Naive B cell (primary cell): ENCODE data around the gene GRAMD2B. TPM values are rescaled to one million over a fixed set of nuclear protein-coding genes. Genes with fewer than 3 reads are reported as not detected.
"Not testable (repeated sequence)": the region's sequence is repeated elsewhere in the genome, so short reads cannot be mapped to it uniquely, and the experiment has no call there.

Experiments used
- ATAC-seq, 2 donors: fragments of 150-1000 bp; cut with Tn5 transposase; 2 replicates each; pipeline ENCODE4 v1.10.0; 2021; ENCODE audit warnings: low read depth in 2 of 2, mild to moderate bottlenecking in 2 of 2, moderate library complexity in 2 of 2
- DNase-seq: peaks from one replicate; pipeline ENCODE4 v3.0.0; 2022
- H3K27ac Mint-ChIP-seq, 6 donors: one replicate each; pipeline ENCODE4 v1.8.0; 2020 to 2022; ENCODE audit warnings: mild to moderate bottlenecking in 6 of 6, mixed read lengths in 6 of 6, moderate library complexity in 5 of 6, inconsistent platforms in 2 of 6
- H3K27me3 Mint-ChIP-seq, 3 donors: one replicate each; pipeline ENCODE4 v1.8.0; 2021 to 2022; ENCODE audit warnings: mixed read lengths in 3 of 3, mild to moderate bottlenecking in 1 of 3
- H3K36me3 Mint-ChIP-seq, 2 donors: one replicate each; pipeline ENCODE4 v1.8.0; 2020 to 2022; ENCODE audit warnings: mixed read lengths in 2 of 2, inconsistent platforms in 1 of 2, mild to moderate bottlenecking in 1 of 2
- H3K4me1 Mint-ChIP-seq, 3 donors: one replicate each; pipeline ENCODE4 v1.8.0; 2020 to 2022; ENCODE audit warnings: mixed read lengths in 3 of 3, inconsistent platforms in 1 of 3, mild to moderate bottlenecking in 1 of 3, moderate library complexity in 1 of 3
- H3K4me3 Mint-ChIP-seq, 8 donors: one replicate each; pipeline ENCODE4 v1.8.0; 2020 to 2022; ENCODE audit warnings: mild to moderate bottlenecking in 8 of 8, mixed read lengths in 8 of 8, moderate library complexity in 8 of 8, inconsistent platforms in 2 of 8
- H3K9me3 Mint-ChIP-seq, 7 donors: one replicate each; pipeline ENCODE4 v1.8.0; 2020 to 2022; ENCODE audit warnings: mixed read lengths in 7 of 7, mild to moderate bottlenecking in 5 of 7, inconsistent platforms in 2 of 7, moderate library complexity in 1 of 7
- polyA plus RNA-seq, 6 donors: library from polyadenylated mRNA; unstranded; fragments of 300-500 nt; fragmentation: Illumina TruSeq; gene quantifications; one replicate each; pipeline ENCODE4 v1.2.3, GENCODE V29; 2021; ENCODE audit warnings: low read depth in 6 of 6

Gene GRAMD2B
- polyA plus RNA-seq, 6 donors from 2014 or later, result 0.65 to 2.6 (median 1.2) TPM

DNA sequence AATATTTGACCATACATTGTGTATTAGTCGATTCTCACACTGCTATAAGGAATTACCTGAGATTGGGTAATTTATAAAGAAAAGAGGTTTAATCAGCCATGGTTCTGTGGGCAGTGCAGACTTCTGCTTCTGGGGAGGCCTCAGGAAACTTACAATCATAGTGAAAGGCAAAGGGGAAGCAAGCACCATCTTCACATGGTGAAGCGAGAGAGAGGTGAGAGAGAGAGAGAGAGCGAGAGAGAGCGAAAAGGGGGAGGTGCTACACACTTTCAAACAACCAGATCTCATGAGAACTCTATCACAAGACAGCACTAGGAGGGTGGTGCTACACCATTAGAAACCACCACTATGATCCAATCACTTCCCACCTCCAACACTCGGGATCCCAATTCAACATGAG, 4.1 kb upstream of the GRAMD2B start:
- DNase-seq (no peak), ATAC-seq (no peak)
- H3K9me3 Mint-ChIP-seq, result peaks cover 0 to 6% (median 0%) of the 10 kb centered on the region in 7 donors
- H3K27me3 Mint-ChIP-seq, result peaks cover 8 to 22% (median 14%) of the 10 kb centered on the region in 3 donors
- H3K4me3 Mint-ChIP-seq, result peak overlapping the region in 3 of 8 donors; percentile 1 to 75 (median 57)
- H3K4me1 Mint-ChIP-seq, result peaks cover 6 to 11% (median 8%) of the 10 kb centered on the region in 3 donors
- no peaks in the 10 kb centered on the region for H3K36me3 Mint-ChIP-seq
- H3K27ac Mint-ChIP-seq, result peak overlapping the region in 1 of 6 donors; percentile 69

GRCh38 chr5:126428421-126428820, 5.2 kb downstream of the GRAMD2B start:
- no peak for ATAC-seq
- Mint-ChIP-seq H3K36me3 (no peaks in the 10 kb centered on the region), H3K27ac (no peak overlapping the region), H3K27me3 (no peaks in the 10 kb centered on the region), H3K4me3 (no peak overlapping the region), H3K4me1 (peaks cover 4 to 11% (median 10%) of the 10 kb centered on the region in 3 donors), H3K9me3 (no peaks in the 10 kb centered on the region)
- no peak for DNase-seq

DNA sequence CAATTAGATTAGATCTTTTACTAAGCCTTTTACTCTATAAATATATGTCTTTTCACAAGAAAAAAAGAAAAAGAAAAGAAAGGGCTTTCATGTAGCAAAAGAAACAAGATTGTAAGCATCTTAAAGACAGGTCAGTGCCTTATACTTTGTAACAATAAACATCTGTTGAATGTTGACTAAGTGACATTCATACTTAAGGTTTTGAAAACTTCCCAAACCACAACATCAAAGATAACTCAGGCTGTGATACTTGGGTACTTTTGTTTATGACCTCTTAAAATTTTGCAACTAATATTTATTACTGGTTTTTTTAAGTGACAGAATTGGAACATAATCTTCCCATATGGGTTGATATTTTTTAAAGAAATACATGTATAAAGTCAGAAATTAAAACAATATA, 7.4 kb downstream of the GRAMD2B start:
- Mint-ChIP-seq H3K36me3 (no peaks in the 10 kb centered on the region), H3K4me1 (no peaks in the 10 kb centered on the region), H3K27ac (no peak overlapping the region), H3K4me3 (no peak overlapping the region), H3K9me3 (no peaks in the 10 kb centered on the region), H3K27me3 (no peaks in the 10 kb centered on the region)
- ATAC-seq, result no peak
- DNase-seq, result no peak

- no peaks in the 10 kb centered on the region for H3K27me3 Mint-ChIP-seq
- no peaks in the 10 kb centered on the region for H3K4me1 Mint-ChIP-seq
- no peak for DNase-seq
- no peak overlapping the region for H3K4me3 Mint-ChIP-seq
- no peaks in the 10 kb centered on the region for H3K36me3 Mint-ChIP-seq
- no peak for ATAC-seq
- H3K27ac Mint-ChIP-seq, result no peak overlapping the region
- no peaks in the 10 kb centered on the region for H3K9me3 Mint-ChIP-seq
These were observed 10.5 kb downstream of the GRAMD2B start for GRCh38 chr5:126433701-126434100.

DNA sequence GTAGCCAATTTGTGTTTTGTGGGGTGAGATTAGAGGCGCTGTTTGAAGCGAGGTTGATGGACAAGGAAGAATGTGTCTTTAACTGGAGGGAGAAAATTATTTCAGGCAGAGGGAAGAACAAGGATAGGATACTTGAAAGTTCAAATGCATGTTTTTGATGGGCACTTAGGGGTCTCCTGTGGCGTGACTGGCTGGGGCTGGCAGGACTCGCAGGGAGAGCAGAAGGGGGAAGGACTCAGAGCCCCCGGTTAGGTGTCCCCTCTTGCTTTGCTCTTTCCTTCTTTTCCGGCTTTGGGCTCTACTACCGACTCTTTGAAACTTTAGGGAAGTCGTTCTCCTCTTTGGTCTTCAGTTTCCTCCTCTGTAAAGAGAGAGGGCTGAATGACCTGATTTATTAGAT, 12.1 kb downstream of the GRAMD2B start:
- no peak for ATAC-seq
- no peaks in the 10 kb centered on the region for H3K36me3 Mint-ChIP-seq
- no peak overlapping the region for H3K27ac Mint-ChIP-seq

GRCh38 chr5:126435714-126436113, 12.5 kb downstream of the GRAMD2B start:
- ATAC-seq (no peak), DNase-seq (no peak)
- H3K27me3 Mint-ChIP-seq, result no peaks in the 10 kb centered on the region
- no peaks in the 10 kb centered on the region for H3K9me3 Mint-ChIP-seq
- H3K36me3 Mint-ChIP-seq, result no peaks in the 10 kb centered on the region
- H3K4me1 Mint-ChIP-seq, result no peaks in the 10 kb centered on the region
- no peak overlapping the region for H3K4me3 Mint-ChIP-seq
- no peak overlapping the region for H3K27ac Mint-ChIP-seq

More for the DNA sequence above, 12.1 kb downstream of the GRAMD2B start:
- Mint-ChIP-seq H3K4me1 (no peaks in the 10 kb centered on the region), H3K4me3 (no peak overlapping the region), H3K27me3 (no peaks in the 10 kb centered on the region), H3K9me3 (no peaks in the 10 kb centered on the region)
- DNase-seq, result no peak

DNA sequence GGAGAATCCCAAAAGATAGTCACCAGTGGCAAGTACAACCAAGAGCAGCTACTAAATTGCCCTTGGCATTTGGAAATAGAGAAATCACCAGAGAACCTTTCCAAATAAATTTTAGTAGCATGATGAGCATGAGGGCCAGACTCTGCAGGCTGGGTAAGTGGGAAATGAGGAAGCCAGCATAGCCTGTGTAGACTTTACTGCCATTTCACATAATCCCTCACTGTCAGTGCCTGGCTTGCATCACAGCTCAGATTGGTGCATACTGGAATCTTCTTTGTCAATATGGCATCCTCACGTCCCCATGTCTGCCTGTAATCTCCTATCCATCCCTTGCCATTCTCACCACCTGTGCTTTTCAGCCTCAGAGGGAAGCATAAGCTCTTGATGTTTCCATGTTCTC, 14.5 kb downstream of the GRAMD2B start:
- no peaks in the 10 kb centered on the region for H3K4me1 Mint-ChIP-seq
- no peaks in the 10 kb centered on the region for H3K36me3 Mint-ChIP-seq

DNA sequence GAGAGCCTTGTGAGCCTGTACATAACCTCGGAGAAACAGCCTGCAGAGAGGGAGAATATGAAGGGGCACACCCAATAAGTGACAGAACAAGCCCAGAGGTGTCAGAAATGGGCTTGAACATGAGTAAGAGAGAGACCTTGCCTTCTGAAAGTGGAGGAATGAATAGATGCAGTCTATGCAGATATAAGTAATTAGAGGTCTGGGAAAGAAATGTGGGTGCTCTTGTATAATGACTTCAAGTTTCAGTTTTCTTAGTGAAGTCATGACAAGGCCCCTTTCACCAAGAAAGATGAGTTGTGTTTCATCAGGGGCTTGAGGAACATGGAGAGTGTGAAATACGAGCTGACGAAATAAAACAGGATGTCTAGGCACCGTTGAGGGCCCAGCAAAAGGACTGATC, 15.1 kb downstream of the GRAMD2B start:
- Mint-ChIP-seq H3K9me3 (no peaks in the 10 kb centered on the region), H3K4me3 (no peak overlapping the region), H3K36me3 (no peaks in the 10 kb centered on the region), H3K27ac (no peak overlapping the region), H3K27me3 (no peaks in the 10 kb centered on the region), H3K4me1 (no peaks in the 10 kb centered on the region)
- ATAC-seq (no peak), DNase-seq (no peak)

More for the DNA sequence above, 14.5 kb downstream of the GRAMD2B start:
- no peak overlapping the region for H3K27ac Mint-ChIP-seq
- H3K27me3 Mint-ChIP-seq, result no peaks in the 10 kb centered on the region
- H3K9me3 Mint-ChIP-seq, result no peaks in the 10 kb centered on the region
- H3K4me3 Mint-ChIP-seq, result peak overlapping the region in 1 of 8 donors; percentile 22
- ATAC-seq, result no peak
- DNase-seq, result no peak

- no peak overlapping the region for H3K27ac Mint-ChIP-seq
These were observed 15.7 kb downstream of the GRAMD2B start for GRCh38 chr5:126438868-126439267.

DNA sequence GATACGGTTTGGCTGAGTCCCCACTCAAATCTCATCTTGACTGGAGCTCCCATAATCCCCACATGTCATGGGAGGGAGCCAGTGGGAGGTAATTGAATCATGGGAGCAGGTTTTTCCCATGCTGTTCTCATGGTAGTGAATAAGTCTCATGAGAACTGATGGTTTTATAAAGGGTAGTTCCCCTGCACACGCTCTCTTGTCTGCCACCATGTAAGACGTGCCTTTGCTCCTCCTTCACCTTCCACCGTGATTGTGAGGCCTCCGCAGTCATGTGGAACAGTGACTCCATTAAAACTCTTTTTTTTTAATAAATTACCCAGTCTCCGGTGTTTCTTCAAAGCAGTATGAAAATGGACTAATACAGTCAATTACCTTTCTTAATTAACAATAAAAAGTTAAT, 16.5 kb downstream of the GRAMD2B start:
- not testable (repeated sequence) for H3K4me1 Mint-ChIP-seq, H3K4me3 Mint-ChIP-seq, H3K36me3 Mint-ChIP-seq, DNase-seq, ATAC-seq, H3K9me3 Mint-ChIP-seq, H3K27ac Mint-ChIP-seq, H3K27me3 Mint-ChIP-seq

More at GRCh38 chr5:126438868-126439267, 15.7 kb downstream of the GRAMD2B start:
- DNase-seq (no peak), ATAC-seq (no peak)
- Mint-ChIP-seq H3K4me1 (no peaks in the 10 kb centered on the region), H3K27me3 (no peaks in the 10 kb centered on the region), H3K36me3 (no peaks in the 10 kb centered on the region), H3K9me3 (no peaks in the 10 kb centered on the region), H3K4me3 (no peak overlapping the region)

DNA sequence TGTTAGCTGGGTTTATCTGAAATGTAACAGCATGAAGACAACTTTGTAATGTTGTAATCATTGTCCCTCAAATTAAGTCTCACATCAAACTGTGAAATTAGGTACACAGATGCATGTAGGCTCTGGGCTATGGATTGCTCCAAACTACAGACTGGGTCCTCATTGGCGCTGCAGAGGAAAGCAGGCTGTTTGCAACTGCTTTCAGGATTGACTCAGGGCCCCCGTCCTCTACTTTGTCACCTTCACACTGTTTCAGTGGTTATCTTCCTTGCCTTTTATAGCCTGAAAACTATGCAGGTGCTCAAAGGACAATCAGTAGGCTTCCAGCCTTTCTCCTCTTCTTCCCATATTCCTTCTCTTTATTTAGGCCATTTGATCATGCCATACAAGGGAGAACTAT, 18.0 kb downstream of the GRAMD2B start:
- Mint-ChIP-seq H3K4me1 (no peaks in the 10 kb centered on the region), H3K4me3 (no peak overlapping the region), H3K27me3 (no peaks in the 10 kb centered on the region), H3K36me3 (no peaks in the 10 kb centered on the region), H3K9me3 (no peaks in the 10 kb centered on the region), H3K27ac (no peak overlapping the region)
- ATAC-seq (no peak), DNase-seq (no peak)

DNA sequence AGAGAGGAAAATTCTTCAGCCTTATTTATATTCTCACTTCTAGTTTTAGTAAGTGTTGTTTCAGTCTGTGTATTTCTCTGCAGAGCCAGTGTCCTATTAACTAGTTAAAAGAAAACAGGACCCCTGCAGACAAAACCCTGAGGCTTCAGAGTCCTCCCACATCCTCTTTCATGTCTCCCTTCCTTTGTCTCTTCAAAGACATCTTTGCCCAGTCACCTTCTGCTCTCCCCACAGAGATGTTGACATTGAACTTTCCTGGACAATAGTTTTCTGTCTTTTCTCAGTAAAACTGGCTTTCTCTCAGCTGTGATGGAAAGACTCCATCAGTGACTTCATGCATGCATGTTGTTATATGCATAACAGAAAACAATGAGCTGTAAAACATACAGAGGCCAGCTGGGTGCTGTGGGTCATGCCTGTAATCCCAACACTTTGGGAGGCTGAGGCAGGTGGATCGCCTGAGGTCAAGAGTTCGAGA, 20.2 kb downstream of the GRAMD2B start:
- DNase-seq (no peak), ATAC-seq (no peak)
- Mint-ChIP-seq H3K27ac (peak overlapping the region in 1 of 6 donors; percentile 69), H3K36me3 (no peaks in the 10 kb centered on the region), H3K27me3 (no peaks in the 10 kb centered on the region), H3K4me1 (peaks cover 0 to 4% (median 0%) of the 10 kb centered on the region in 3 donors), H3K9me3 (no peaks in the 10 kb centered on the region), H3K4me3 (no peak overlapping the region)

- DNase-seq (no peak), ATAC-seq (no peak)
- H3K4me1 Mint-ChIP-seq, result peaks cover 0 to 4% (median 0%) of the 10 kb centered on the region in 3 donors
- no peak overlapping the region for H3K4me3 Mint-ChIP-seq
- H3K27ac Mint-ChIP-seq, result no peak overlapping the region
- H3K9me3 Mint-ChIP-seq, result no peaks in the 10 kb centered on the region
- H3K27me3 Mint-ChIP-seq, result no peaks in the 10 kb centered on the region
- no peaks in the 10 kb centered on the region for H3K36me3 Mint-ChIP-seq
These were observed 20.9 kb downstream of the GRAMD2B start for GRCh38 chr5:126444137-126444536.

DNA sequence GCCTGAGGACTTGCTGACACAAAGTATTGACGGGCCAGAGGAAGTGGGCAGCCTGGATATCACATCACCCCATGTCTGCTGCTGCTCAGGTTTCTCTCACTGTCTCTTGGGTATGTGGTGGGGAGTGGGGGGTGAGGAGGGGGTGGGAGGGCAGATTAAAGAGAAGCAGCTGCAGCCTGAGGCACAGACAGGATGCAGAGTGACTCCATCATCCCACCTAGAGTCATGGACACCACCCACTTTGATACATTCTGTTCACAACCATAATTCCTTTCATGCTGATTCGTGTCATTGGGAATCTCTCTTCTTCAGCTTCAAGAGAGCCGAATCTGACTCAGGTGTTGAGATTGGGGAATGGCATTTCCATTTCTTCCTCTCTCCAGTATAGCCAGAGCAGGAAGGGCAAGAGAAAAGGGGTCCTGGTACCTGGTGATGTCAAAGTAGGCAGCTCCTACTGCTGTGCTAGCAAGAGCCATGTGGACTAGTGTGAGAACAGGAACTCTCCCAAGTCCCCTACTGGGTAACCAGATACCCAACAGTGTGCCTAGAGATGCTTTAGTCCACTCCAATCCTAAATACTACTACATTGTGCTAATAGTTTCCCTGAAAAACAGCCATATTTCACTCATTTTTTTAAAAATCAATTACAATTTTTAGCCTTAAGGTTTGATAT, 22.4 kb downstream of the GRAMD2B start:
- ATAC-seq (no peak), DNase-seq (no peak)
- no peak overlapping the region for H3K4me3 Mint-ChIP-seq

More for the DNA sequence above, 22.4 kb downstream of the GRAMD2B start:
- Mint-ChIP-seq H3K36me3 (no peaks in the 10 kb centered on the region), H3K4me1 (peaks cover 4 to 11% (median 11%) of the 10 kb centered on the region in 3 donors), H3K9me3 (no peaks in the 10 kb centered on the region), H3K27ac (no peak overlapping the region), H3K27me3 (no peaks in the 10 kb centered on the region)
